HepG2 (cell line): ENCODE results near the gene BATF2. TPM values are rescaled to one million over a fixed set of nuclear protein-coding genes. Genes with fewer than 3 reads are reported as not detected.

Experiments used
- CTCF ChIP-seq: sonication (generic); formaldehyde crosslinking; IDR thresholded peaks from 2 replicates; pipeline ENCODE4 v1.5.0; 2020; ENCODE audit warnings: mild to moderate bottlenecking, missing genetic modification reagents, moderate library complexity
- KAT8 ChIP-seq: IDR thresholded peaks from 2 replicates; pipeline ENCODE4 v1.6.1; 2016; ENCODE audit warnings: missing genetic modification reagents, missing compliant biosample characterization
- PRDM15 ChIP-seq: sonication (generic); formaldehyde crosslinking; IDR thresholded peaks from 2 replicates; pipeline ENCODE4 v1.4.0; 2020; ENCODE audit warnings: missing genetic modification reagents
- STAG1 ChIP-seq: sonication (generic); formaldehyde crosslinking; IDR thresholded peaks from 2 replicates; pipeline ENCODE4 v1.4.0; 2020; ENCODE audit warnings: missing genetic modification reagents
- ZNF275 ChIP-seq: sonication (generic); formaldehyde crosslinking; IDR thresholded peaks from 2 replicates; pipeline ENCODE4 v1.8.0; 2022; ENCODE audit warnings: missing genetic modification reagents, mild to moderate bottlenecking, inconsistent platforms, borderline replicate concordance
- ZNF33A ChIP-seq: sonication (generic); formaldehyde crosslinking; IDR thresholded peaks from 2 replicates; pipeline ENCODE4 v1.5.1; 2020; ENCODE audit warnings: missing genetic modification reagents, mild to moderate bottlenecking, moderate library complexity, borderline replicate concordance
- ZNF782 ChIP-seq: sonication (generic); formaldehyde crosslinking; IDR thresholded peaks from 2 replicates; pipeline ENCODE4 v1.4.0; 2020; ENCODE audit warnings: missing genetic modification reagents, mild to moderate bottlenecking, borderline replicate concordance
- microRNA-seq: library from miRNA; unstranded; fragments of <30 nt; microRNA quantifications from one replicate; pipeline ENCODE4, GENCODE V29; 2020
- polyA plus RNA-seq, 8 experiments: library from polyadenylated mRNA; depleted of rRNA in 3 of 8; stranded (reverse) in 7 of 8; unstranded in 1 of 8; fragments of >200 nt; fragmentation: Illumina TruSeq in 4 of 8; extraction: Trizol in 4 of 8; gene quantifications; 2 replicates each; pipeline versions ENCODE4 v1.2.1 to v1.2.3, GENCODE V29; 2011 to 2016; ENCODE audit warnings: low read depth in 4 of 8, missing spikeins in 1 of 8, mixed read lengths in 1 of 8; ENCODE audit not compliant: insufficient read depth in 1 of 8
- small RNA-seq, 3 experiments: library from RNA; depleted of rRNA; stranded (forward); fragments of <200 nt; gene quantifications; one replicate each; pipeline ENCODE3, GENCODE V24; 2012; ENCODE audit warnings: low read depth in 2 of 3, low replicate concordance in 1 of 3; ENCODE audit not compliant: insufficient read length in 3 of 3, insufficient read depth in 2 of 3
- total RNA-seq, 5 experiments: library from RNA; depleted of rRNA; stranded (reverse); fragments of >200 nt; fragmentation: Illumina TruSeq; extraction: Trizol; gene quantifications; 2 replicates each; pipeline ENCODE4 v1.2.3, GENCODE V29; 2016; ENCODE audit warnings: low read depth in 1 of 5

The BATF2 gene
- total and polyA plus RNA-seq, 2 of the 13 experiments (the other 11 are each of a cell fraction or from before 2014, with no cell fraction given): 2.8 to 3.9 TPM

- TF ChIP-seq CTCF (peak; percentile 36; the same call in 1 of the 2 replicates), KAT8 (CRISPR knock-in tag) (no peak), PRDM15 (no peak), ZNF275 (CRISPR knock-in tag) (no peak), ZNF782 (CRISPR knock-in tag) (no peak), STAG1 (0 out of 2 replicates have a peak, but pooled peaks have one; percentile 15), ZNF33A (CRISPR knock-in tag) (no peak)
- TF ChIP-seq, all 625 proteins: peak for 3
Measured at GRCh38 chr11:64947208-64947814, 49.5 kb downstream of the BATF2 start (continued).

Small RNA genes within 50 kb of the gene (microRNA-seq; reads per million reads assigned to microRNA genes)
- gene MIR6879: 0.51 reads per million

Small RNA genes within 50 kb of the gene (small RNA-seq; reads per million reads assigned to genes)
- gene MIR6879: 0 reads per million in 3 experiments
- gene SNX15: 0 reads per million in 3 experiments

Other genes starting within 250 kb of the BATF2 start
- gene PYGM, start 237.0 kb downstream of the BATF2 start, total RNA-seq (2016; rRNA removed; fragmentation: Illumina TruSeq; extraction: Trizol): 0.11 TPM in 1 of 2 replicates, not detected in the other
- 0.12 and 0.13 TPM in 2 replicates for gene PYGM, start 237.0 kb downstream of the BATF2 start, polyA plus RNA-seq (2011; rRNA removed)
- gene SF1, start 218.4 kb downstream of the BATF2 start, total RNA-seq (2016; rRNA removed; fragmentation: Illumina TruSeq; extraction: Trizol): 42.5 and 70.4 TPM in 2 replicates
- gene SF1, start 218.4 kb downstream of the BATF2 start, polyA plus RNA-seq (2011; rRNA removed): 51.9 and 55.5 TPM in 2 replicates
- gene MAP4K2, start 193.8 kb downstream of the BATF2 start, total RNA-seq (2016; rRNA removed; fragmentation: Illumina TruSeq; extraction: Trizol): 7.8 and 8.3 TPM in 2 replicates
- 15.5 and 17.6 TPM in 2 replicates for gene MAP4K2, start 193.8 kb downstream of the BATF2 start, polyA plus RNA-seq (2011; rRNA removed)
- gene MEN1, start 186.4 kb downstream of the BATF2 start, total RNA-seq (2016; rRNA removed; fragmentation: Illumina TruSeq; extraction: Trizol): 15.3 and 20.5 TPM in 2 replicates
- gene MEN1, start 186.4 kb downstream of the BATF2 start, polyA plus RNA-seq (2011; rRNA removed): 27.3 and 30.9 TPM in 2 replicates
- 0.77 and 1.4 TPM in 2 replicates for gene CDC42BPG, start 152.3 kb downstream of the BATF2 start, total RNA-seq (2016; rRNA removed; fragmentation: Illumina TruSeq; extraction: Trizol)
- 0.55 and 0.99 TPM in 2 replicates for gene CDC42BPG, start 152.3 kb downstream of the BATF2 start, polyA plus RNA-seq (2011; rRNA removed)
- 22.0 and 26.6 TPM in 2 replicates for gene EHD1, start 118.3 kb downstream of the BATF2 start, total RNA-seq (2016; rRNA removed; fragmentation: Illumina TruSeq; extraction: Trizol)
- 23.6 and 29.4 TPM in 2 replicates for gene EHD1, start 118.3 kb downstream of the BATF2 start, polyA plus RNA-seq (2011; rRNA removed)
- 6.5 and 6.7 TPM in 2 replicates for gene ATG2A, start 79.8 kb downstream of the BATF2 start, total RNA-seq (2016; rRNA removed; fragmentation: Illumina TruSeq; extraction: Trizol)
- 8.0 and 13.2 TPM in 2 replicates for gene ATG2A, start 79.8 kb downstream of the BATF2 start, polyA plus RNA-seq (2011; rRNA removed)
- gene PPP2R5B, start 72.3 kb downstream of the BATF2 start, total RNA-seq (2016; rRNA removed; fragmentation: Illumina TruSeq; extraction: Trizol): 1.6 and 2.3 TPM in 2 replicates
- gene PPP2R5B, start 72.3 kb downstream of the BATF2 start, polyA plus RNA-seq (2011; rRNA removed): 8.3 and 12.6 TPM in 2 replicates
- gene GPHA2, start 61.1 kb downstream of the BATF2 start, total RNA-seq (2016; rRNA removed; fragmentation: Illumina TruSeq; extraction: Trizol): 11.6 and 19.1 TPM in 2 replicates
- 10.1 and 13.0 TPM in 2 replicates for gene GPHA2, start 61.1 kb downstream of the BATF2 start, polyA plus RNA-seq (2011; rRNA removed)
- gene MAJIN, start 24.9 kb downstream of the BATF2 start, total RNA-seq (2016; rRNA removed; fragmentation: Illumina TruSeq; extraction: Trizol): not detected in 2 replicates
- gene MAJIN, start 24.9 kb downstream of the BATF2 start, polyA plus RNA-seq (2011; rRNA removed): not detected in 2 replicates
- 84.4 and 93.9 TPM in 2 replicates for gene ARL2, start 17.2 kb upstream of the BATF2 start, total RNA-seq (2016; rRNA removed; fragmentation: Illumina TruSeq; extraction: Trizol)
- 82.9 and 86.3 TPM in 2 replicates for gene ARL2, start 17.2 kb upstream of the BATF2 start, polyA plus RNA-seq (2011; rRNA removed)
- 20.7 and 22.6 TPM in 2 replicates for gene SNX15, start 30.5 kb upstream of the BATF2 start, total RNA-seq (2016; rRNA removed; fragmentation: Illumina TruSeq; extraction: Trizol)
- gene SNX15, start 30.5 kb upstream of the BATF2 start, polyA plus RNA-seq (2011; rRNA removed): 19.1 and 21.2 TPM in 2 replicates
- gene SAC3D1, start 44.2 kb upstream of the BATF2 start, total RNA-seq (2016; rRNA removed; fragmentation: Illumina TruSeq; extraction: Trizol): 33.2 and 36.3 TPM in 2 replicates
- gene SAC3D1, start 44.2 kb upstream of the BATF2 start, polyA plus RNA-seq (2011; rRNA removed): 7.4 and 8.9 TPM in 2 replicates
- 3.4 and 9.3 TPM in 2 replicates for gene NAALADL1, start 61.6 kb upstream of the BATF2 start, total RNA-seq (2016; rRNA removed; fragmentation: Illumina TruSeq; extraction: Trizol)
- 33.9 and 67.5 TPM in 2 replicates for gene NAALADL1, start 61.6 kb upstream of the BATF2 start, polyA plus RNA-seq (2011; rRNA removed)
- gene CDCA5, start 87.1 kb upstream of the BATF2 start, total RNA-seq (2016; rRNA removed; fragmentation: Illumina TruSeq; extraction: Trizol): 50.6 and 63.1 TPM in 2 replicates
- gene CDCA5, start 87.1 kb upstream of the BATF2 start, polyA plus RNA-seq (2011; rRNA removed): 9.8 and 13.5 TPM in 2 replicates
- gene ZFPL1, start 87.3 kb upstream of the BATF2 start, total RNA-seq (2016; rRNA removed; fragmentation: Illumina TruSeq; extraction: Trizol): 27.6 and 32.2 TPM in 2 replicates
- gene ZFPL1, start 87.3 kb upstream of the BATF2 start, polyA plus RNA-seq (2011; rRNA removed): 49.7 and 56.0 TPM in 2 replicates
- 57.4 and 76.3 TPM in 2 replicates for gene VPS51, start 99.2 kb upstream of the BATF2 start, total RNA-seq (2016; rRNA removed; fragmentation: Illumina TruSeq; extraction: Trizol)
- 90.6 and 104 TPM in 2 replicates for gene VPS51, start 99.2 kb upstream of the BATF2 start, polyA plus RNA-seq (2011; rRNA removed)
- 28.8 and 66.9 TPM in 2 replicates for gene TM7SF2, start 114.9 kb upstream of the BATF2 start, total RNA-seq (2016; rRNA removed; fragmentation: Illumina TruSeq; extraction: Trizol)
- gene TM7SF2, start 114.9 kb upstream of the BATF2 start, polyA plus RNA-seq (2011; rRNA removed): 56.0 and 75.6 TPM in 2 replicates
- gene ZNHIT2, start 120.7 kb upstream of the BATF2 start, total RNA-seq (2016; rRNA removed; fragmentation: Illumina TruSeq; extraction: Trizol): 5.7 and 6.5 TPM in 2 replicates
- gene ZNHIT2, start 120.7 kb upstream of the BATF2 start, polyA plus RNA-seq (2011; rRNA removed): 1.1 TPM in 2 replicates
- gene FAU, start 125.2 kb upstream of the BATF2 start, total RNA-seq (2016; rRNA removed; fragmentation: Illumina TruSeq; extraction: Trizol): 869 and 1,024 TPM in 2 replicates
- 374 and 392 TPM in 2 replicates for gene FAU, start 125.2 kb upstream of the BATF2 start, polyA plus RNA-seq (2011; rRNA removed)
- gene MRPL49, start 125.3 kb upstream of the BATF2 start, total RNA-seq (2016; rRNA removed; fragmentation: Illumina TruSeq; extraction: Trizol): 53.3 and 63.2 TPM in 2 replicates
- gene MRPL49, start 125.3 kb upstream of the BATF2 start, polyA plus RNA-seq (2011; rRNA removed): 39.2 and 41.4 TPM in 2 replicates
- 7.4 and 10.3 TPM in 2 replicates for gene SYVN1, start 137.5 kb upstream of the BATF2 start, total RNA-seq (2016; rRNA removed; fragmentation: Illumina TruSeq; extraction: Trizol)
- gene SYVN1, start 137.5 kb upstream of the BATF2 start, polyA plus RNA-seq (2011; rRNA removed): 22.5 and 25.8 TPM in 2 replicates
- gene SPDYC, start 173.3 kb upstream of the BATF2 start, total RNA-seq (2016; rRNA removed; fragmentation: Illumina TruSeq; extraction: Trizol): 0.15 TPM in 1 of 2 replicates, not detected in the other
- 0.26 and 0.33 TPM in 2 replicates for gene SPDYC, start 173.3 kb upstream of the BATF2 start, polyA plus RNA-seq (2011; rRNA removed)
- 51.2 and 57.3 TPM in 2 replicates for gene CAPN1, start 185.0 kb upstream of the BATF2 start, total RNA-seq (2016; rRNA removed; fragmentation: Illumina TruSeq; extraction: Trizol)
- 82.6 and 92.6 TPM in 2 replicates for gene CAPN1, start 185.0 kb upstream of the BATF2 start, polyA plus RNA-seq (2011; rRNA removed)